GM12874 (cell line): ENCODE measurements around the gene TREML2.

Experiments used
- CTCF ChIP-seq: IDR thresholded peaks from 2 replicates; pipeline ENCODE4 v1.5.1; 2011; ENCODE audit warnings: low read depth, mild to moderate bottlenecking, control low read depth, low read length, moderate library complexity; ENCODE audit not compliant: insufficient read depth

Gene TREML2

GRCh38 chr6:41201764-41202173, 820 bp upstream of the TREML2 start:
- TF ChIP-seq CTCF, result no peak

DNA sequence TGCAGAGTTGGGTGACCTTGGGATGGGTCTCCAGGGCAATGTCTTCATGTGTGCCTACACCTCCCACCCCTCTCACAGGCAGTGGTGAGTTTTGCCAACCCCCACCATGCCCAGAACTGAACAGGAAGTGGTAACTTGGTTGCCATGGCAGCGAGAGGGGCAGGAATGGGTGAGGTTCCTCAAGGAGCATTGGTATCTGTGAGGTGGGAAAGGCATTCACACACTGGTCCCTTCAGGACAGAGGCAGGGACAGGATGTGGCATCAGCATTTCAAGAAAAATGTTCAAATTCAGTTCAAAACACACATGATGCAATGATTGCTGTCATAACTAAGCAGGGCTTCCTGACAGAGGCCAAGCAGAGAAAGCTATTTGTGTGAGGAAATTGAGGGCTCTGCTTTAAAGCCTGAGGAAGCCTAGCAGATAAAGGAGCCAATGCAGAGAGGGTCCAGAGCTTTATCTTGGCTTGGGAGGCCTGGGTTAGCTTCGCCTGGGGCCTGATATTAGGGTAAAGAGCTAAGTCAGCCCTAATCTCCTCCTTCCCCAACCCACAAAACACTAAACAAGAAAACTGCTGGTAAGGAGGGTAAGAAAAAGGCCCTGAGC, 551 bp downstream of the TREML2 start:
- no peak for TF ChIP-seq CTCF

DNA sequence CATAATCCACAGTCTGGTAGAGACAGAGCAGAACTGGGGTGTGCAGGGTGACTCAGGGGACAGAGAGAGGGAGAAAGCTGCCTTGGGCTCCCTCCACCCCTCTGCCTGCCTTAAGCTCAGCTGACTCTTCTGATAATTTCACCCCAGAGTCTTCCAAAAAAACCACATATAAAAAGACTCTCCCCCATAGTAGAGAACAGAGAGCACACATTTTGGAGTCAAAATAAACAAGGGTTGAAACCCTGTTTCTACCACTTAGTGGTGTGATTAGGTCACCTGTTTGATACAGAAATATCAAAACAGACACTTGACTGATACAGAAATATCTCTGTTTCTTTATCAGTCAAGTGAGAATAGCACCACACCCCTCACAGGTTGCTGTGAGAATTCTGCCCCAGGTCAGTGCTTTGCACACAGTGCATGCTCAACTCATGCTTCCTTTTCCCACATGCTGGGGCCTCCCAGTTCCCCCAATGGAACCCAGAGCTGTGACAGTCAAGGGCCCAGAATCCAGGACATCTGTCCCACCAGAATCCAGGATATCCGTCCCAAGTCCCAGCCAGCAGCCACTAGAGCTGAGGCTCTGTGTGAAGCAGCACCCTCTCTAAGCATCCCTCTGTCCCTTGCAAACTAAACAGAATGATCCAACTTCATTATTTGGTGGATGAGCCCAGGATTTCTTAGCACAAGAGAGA, 1.2 kb downstream of the TREML2 start:
- no peak for TF ChIP-seq CTCF

DNA sequence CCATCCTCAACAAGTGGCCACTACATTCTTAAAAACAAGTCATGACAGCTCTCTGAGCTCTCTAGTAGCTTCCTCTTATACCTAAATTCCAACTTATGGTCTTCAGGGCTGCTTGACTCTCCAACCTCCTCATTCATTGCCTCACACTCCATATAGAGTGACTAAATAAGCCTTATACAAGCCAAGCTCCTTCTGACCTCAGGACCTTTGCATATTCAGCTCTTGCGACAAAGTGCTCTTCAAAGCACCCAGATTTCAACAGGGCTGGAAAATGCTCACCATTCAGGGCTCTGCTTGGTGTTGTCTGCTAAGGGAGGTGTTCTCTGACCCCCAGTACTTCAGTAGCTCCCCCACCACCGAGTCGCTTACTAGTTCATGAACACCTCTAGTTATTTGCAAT, 3.7 kb downstream of the TREML2 start:
- no peak for TF ChIP-seq CTCF

DNA sequence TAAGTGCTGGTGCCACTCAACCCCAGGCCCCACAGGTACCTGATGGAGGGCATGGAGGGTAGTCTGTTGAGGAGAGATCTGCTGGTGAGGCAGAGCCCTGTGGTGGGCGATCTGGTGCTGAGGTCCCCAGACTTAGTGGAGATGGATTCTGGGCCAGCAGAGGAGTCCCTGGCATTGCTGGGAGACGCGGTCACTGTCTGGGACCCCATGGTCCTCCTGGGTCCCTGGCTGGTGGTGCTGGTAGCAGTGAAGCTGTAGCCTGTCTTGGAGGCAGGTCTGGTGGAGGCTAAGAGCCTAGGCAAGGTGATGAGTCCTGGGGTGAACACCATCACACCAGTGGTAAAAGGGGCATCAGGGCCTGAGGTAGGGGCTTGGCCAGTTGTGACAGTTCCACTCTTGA, 6.6 kb downstream of the TREML2 start:
- TF ChIP-seq CTCF, result no peak

GRCh38 chr6:41193884-41194283, 7.1 kb downstream of the TREML2 start:
- no peak for TF ChIP-seq CTCF

- no peak for TF ChIP-seq CTCF
These were observed 7.7 kb downstream of the TREML2 start for GRCh38 chr6:41193171-41193734.
